Right renal cortex interstitium (tissue), 3 donors: ENCODE measurements around the gene TIGAR. TPM values are rescaled to one million over a fixed set of nuclear protein-coding genes. Genes with fewer than 3 reads are reported as not detected.
A peak's percentile ranks its signal among the peaks of the same experiment; 100 is the strongest.

Experiments used
- DNase-seq, 3 donors: peaks; one replicate each; pipeline ENCODE4 v3.0.0-alpha.2; 2013; ENCODE audit warnings: low read depth in 3 of 3, low spot score in 2 of 3
- polyA plus RNA-seq, 3 donors: library from polyadenylated mRNA; unstranded; fragments of 120-200 nt; gene quantifications; one replicate each; pipeline ENCODE4 v1.2.1, GENCODE V29; 2013; ENCODE audit not compliant: insufficient read length in 3 of 3

Gene TIGAR
- polyA plus RNA-seq, 3 donors = 7.3 to 9.3 (median 8.3) TPM

GRCh38 chr12:4370265-4370664 is 49.3 kb downstream of the TIGAR start:
- DNase-seq = no peak

- DNase-seq = no peak
These were observed 51.6 kb downstream of the TIGAR start for GRCh38 chr12:4372653-4373052.

DNA sequence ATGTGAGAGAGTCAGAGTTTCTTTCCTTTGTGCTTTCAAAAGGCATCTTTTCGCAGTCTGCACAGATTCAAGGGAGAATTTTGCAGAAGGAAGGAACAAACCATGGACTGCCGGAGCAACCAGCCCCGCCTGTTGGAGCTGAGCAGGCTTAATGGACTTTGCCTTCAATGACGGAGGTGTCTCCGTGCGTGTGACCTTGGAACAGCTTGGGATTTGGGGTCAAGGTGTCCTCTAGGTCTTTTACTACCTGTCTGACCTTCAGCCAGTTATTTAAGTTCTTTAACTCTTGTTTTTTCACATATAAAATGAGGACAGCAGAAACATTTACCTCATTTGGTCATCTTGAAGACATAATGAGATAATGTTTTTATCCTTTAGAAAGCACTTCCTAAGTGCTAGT is 54.4 kb downstream of the TIGAR start:
- no peak for DNase-seq

GRCh38 chr12:4378772-4379171 is 57.8 kb downstream of the TIGAR start:
- DNase-seq = no peak

DNA sequence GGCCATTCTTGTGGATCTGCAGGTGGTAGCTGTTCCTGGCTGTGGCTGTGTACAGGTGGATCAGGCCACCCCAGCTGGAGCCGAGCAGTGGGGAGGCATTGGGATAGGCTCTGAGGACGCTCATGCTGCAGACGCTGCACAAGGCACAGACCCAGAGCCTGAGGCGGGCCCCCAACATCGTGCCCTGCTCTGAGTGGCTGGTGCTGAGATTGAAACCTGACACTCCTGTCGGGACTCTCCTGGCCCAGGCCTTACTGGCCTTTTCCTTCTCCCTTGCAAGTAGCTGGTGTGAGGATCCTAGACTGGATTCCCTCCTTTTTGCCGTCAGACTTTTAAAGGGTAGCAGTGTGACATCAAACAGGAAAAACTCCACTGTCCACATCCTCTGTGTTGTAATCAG is 58.4 kb downstream of the TIGAR start, which contains the start of gene FGF23:
TSS of gene FGF23 (minus strand) at position 308 of the 400 bp plus-strand sequence. CDS start at position 178, 130 bp downstream.
- peak in 1 of 3 donors; percentile 30 for DNase-seq

DNA sequence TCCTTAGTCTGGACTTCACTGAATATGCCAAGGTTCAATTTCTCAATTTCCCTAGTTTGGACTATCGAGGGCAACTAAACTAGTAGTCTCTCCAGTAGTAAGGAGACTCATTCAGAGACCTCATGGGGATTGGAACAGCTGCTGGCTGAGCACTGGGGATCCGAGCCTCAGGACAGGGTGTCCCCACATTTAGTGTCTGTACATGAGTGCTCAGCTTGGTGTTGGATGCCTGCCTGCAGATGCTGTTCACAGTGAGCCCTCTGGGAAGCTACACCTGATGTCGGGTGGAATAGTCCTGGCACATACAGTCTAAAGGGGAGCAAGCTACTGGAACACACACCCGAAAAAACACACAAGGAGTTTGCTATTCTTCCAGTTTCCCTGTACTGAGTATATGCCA is 59.3 kb downstream of the TIGAR start:
- DNase-seq = no peak

GRCh38 chr12:4383304-4383865 is 62.4 kb downstream of the TIGAR start:
- DNase-seq = no peak

GRCh38 chr12:4386801-4387200 is 65.8 kb downstream of the TIGAR start:
- DNase-seq = no peak

- no peak for DNase-seq
These were observed 66.6 kb downstream of the TIGAR start for GRCh38 chr12:4387607-4388006.

DNA sequence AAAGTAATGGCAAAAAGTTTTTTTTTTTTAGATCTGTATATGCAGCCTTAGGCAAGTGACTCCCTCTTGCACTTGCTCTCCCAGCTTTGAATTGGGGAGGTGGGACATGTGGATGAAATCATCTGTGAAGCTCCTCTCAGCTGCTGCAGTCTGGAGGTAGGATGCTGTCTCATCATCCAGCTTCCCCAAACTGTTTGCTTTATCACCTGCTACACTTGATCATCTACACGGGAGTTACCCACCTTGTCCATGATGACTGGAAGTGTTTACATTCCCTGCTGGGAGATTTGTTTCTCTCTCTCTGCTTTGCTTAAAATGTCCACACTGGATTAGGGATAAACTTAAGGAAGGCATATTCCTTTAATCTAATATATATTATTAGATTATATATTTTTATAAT is 67.0 kb downstream of the TIGAR start:
- no peak for DNase-seq

- no peak for DNase-seq
These were observed 67.6 kb downstream of the TIGAR start for GRCh38 chr12:4388662-4389061.

DNA sequence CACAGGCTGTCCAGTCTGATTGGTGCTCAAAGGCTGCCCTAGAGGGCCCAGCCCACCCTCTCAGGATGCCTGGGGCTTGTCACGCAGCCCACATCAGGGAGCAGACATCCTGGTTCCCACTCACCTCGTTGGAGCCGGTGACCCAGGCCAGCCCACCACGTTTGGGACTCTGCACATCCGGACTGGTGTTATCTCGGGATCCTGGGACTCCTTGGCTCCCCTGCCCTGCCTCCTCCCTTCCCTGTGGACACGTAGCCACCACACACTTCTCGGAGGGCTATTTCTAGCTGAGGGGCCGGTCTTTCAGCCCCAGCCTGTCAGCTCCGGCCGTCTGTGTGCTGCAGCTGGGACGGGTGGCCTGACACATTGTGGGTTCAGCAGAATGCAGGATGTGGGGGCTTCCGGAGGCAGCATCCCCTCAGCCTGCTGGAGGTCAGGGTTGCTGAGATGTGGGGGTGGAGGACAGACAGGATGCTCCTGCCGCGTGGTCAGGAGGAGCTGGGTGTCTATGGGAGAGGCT is 71.3 kb downstream of the TIGAR start:
- DNase-seq = no peak

- DNase-seq = no peak
These were observed 72.2 kb downstream of the TIGAR start for GRCh38 chr12:4393211-4393610.

DNA sequence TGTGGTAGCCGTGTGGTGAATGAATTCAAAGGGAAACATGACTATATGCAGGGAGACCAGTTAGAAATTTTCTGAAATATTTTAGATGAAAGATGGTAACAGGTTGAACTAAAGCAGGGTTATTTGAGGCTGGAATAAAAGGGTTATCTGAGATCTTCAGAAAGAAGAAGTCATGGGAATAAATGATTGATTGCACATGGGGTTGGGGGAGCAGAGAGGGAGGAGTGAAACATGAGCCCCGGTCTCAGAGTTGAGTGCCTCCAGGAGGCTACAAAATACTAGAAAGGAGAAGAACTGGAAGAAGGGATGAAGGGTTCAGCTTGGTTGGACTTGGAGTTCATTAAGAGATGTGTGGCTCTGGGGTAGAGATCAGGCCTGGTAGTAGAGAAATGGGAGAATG is 74.8 kb downstream of the TIGAR start:
- no peak for DNase-seq

- DNase-seq = no peak
These were observed 80.1 kb downstream of the TIGAR start for GRCh38 chr12:4401117-4401516.

DNA sequence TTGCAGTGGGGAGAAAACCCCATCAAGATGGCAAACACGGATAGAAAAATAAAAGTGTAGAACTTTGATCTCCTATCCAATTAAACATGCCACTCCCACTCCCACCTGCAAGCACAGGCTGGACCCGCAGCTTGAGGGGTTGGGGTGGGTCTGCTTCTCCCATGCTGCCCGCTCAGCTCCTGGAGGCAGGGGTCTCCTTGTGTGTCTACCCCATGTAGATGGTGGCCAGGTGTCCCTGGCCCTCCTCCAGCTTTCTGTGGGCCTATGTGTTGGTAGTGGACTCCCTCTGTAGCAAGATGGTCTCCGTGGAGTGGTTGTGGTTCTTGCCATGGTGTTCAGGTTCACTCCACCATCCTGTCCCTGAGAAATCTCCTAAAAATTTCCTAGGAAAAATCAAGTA is 82.0 kb downstream of the TIGAR start:
- DNase-seq = no peak

Other genes with a start within 250 kb of the TIGAR start
- gene CCND2, start 47.5 kb upstream of the TIGAR start, polyA plus RNA-seq = 10 to 100 TPM; 42.2 to 56.1 (median 52.6) TPM
- gene FGF23, start 58.5 kb downstream of the TIGAR start, polyA plus RNA-seq = under 1 TPM; 0.04 to 0.08 (median 0.08) TPM
- gene FGF6, start 124.6 kb downstream of the TIGAR start, polyA plus RNA-seq = not detected
- 10 to 100 TPM; 27.5 to 32.9 (median 32.0) TPM for gene RAD51AP1, start 217.7 kb downstream of the TIGAR start, polyA plus RNA-seq
- 10 to 100 TPM; 52.7 to 58.0 (median 55.0) TPM for gene DYRK4, start 241.0 kb downstream of the TIGAR start, polyA plus RNA-seq